ENCODE results near the gene FAM72C. TPM values are rescaled to one million over a fixed set of nuclear protein-coding genes. Genes with fewer than 3 reads are reported as not detected.
"Not testable (repeated sequence)": the region's sequence is repeated elsewhere in the genome, so short reads cannot be mapped to it uniquely, and the experiment has no call there.

Gene FAM72C
- polyA plus RNA-seq, 4 donors: 1.4 to 4.4 (median 2.6) TPM

DNA sequence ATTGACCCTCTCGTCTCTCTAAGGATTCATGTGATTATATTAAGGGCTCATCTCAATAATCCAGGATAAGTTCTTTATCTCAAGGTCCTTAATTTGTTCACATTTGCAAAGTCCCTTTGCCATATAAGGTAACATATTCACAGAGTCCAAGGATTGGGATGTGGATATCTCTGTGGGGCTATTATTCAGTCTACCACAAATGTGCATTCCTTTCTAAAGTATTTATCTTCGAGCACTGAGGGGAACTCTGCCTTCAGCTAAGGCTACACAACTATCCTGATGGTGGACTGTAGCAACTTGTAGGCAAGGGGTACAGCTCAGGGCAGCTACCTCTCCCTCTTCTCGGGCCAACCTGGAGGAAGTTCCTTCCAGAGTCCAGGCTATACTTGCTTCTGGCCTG is 53.2 kb downstream of the FAM72C start:
- not testable (repeated sequence) for DNase-seq (ENCODE audit: low read depth in 4 of 4, low spot score in 2 of 4)

DNA sequence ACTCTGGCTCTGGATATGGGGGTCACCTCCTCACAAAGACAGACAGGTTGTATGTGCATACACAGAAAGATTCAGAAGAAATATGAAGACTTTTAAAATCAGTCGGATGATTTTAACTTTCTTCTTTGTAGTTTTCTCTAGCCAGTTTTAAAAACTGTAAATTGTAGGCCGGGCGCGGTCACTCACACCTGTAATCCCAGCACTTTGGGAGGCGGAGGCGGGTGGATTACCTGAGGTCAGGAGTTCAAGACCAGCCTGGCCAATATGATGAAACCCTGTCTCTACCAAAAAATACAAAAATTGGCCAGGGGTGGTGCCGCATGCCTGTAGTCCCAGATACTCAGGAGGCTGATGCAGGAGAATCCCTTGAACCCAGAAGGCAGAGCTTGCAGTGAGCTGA is 58.1 kb downstream of the FAM72C start:
- DNase-seq (ENCODE audit: low read depth in 4 of 4, low spot score in 2 of 4): not testable (repeated sequence)
